Fibroblast of lung (primary cell): ENCODE data around the gene RNF115. TPM values are rescaled to one million over a fixed set of nuclear protein-coding genes. Genes with fewer than 3 reads are reported as not detected.
"Not testable (repeated sequence)": the region's sequence is repeated elsewhere in the genome, so short reads cannot be mapped to it uniquely, and the experiment has no call there.

Experiments
- DNase-seq, 2 donors: peaks; one replicate each; pipeline versions ENCODE4 v3.0.0 to v3.0.0-alpha.2; 2010; ENCODE audit warnings: low read depth in 2 of 2
- H2AFZ ChIP-seq: 2 replicates; pipeline ENCODE4 v1.5.1; 2012; ENCODE audit warnings: low read length, control low read depth, inconsistent platforms
- H3K27ac ChIP-seq: 2 replicates; pipeline ENCODE4 v1.5.1; 2011; ENCODE audit warnings: low read length, control low read depth; ENCODE audit not compliant: insufficient read depth
- H3K27me3 ChIP-seq: 2 replicates; pipeline ENCODE4 v1.5.1; 2011; ENCODE audit warnings: mild to moderate bottlenecking, low read length; ENCODE audit not compliant: control insufficient read depth, insufficient read depth
- H3K36me3 ChIP-seq: 2 replicates; pipeline ENCODE4 v1.5.1; 2011; ENCODE audit warnings: low read length; ENCODE audit not compliant: control insufficient read depth, insufficient read depth
- H3K4me1 ChIP-seq: 2 replicates; pipeline ENCODE4 v1.5.1; 2011; ENCODE audit warnings: low read length; ENCODE audit not compliant: control insufficient read depth, insufficient read depth; ENCODE audit errors: extremely low read depth
- H3K4me2 ChIP-seq: 2 replicates; pipeline ENCODE4 v1.5.1; 2011; ENCODE audit warnings: low read length, control low read depth; ENCODE audit not compliant: insufficient read depth; ENCODE audit errors: extremely low read depth
- H3K4me3 ChIP-seq, 4 experiments: fragments of 200-600 bp in 1 of 4; sonication (generic) in 1 of 4; replicated peaks in 1 of 4; 2 replicates each; pipeline ENCODE4 v1.5.1; 2011 to 2016; ENCODE audit warnings: low read length in 4 of 4, low read depth in 3 of 4, mild to moderate bottlenecking in 3 of 4, control low read depth in 2 of 4, inconsistent platforms in 1 of 4, mixed read lengths in 1 of 4; ENCODE audit not compliant: insufficient read depth in 1 of 4; ENCODE audit errors: control extremely low read depth in 1 of 4
- H3K79me2 ChIP-seq: 2 replicates; pipeline ENCODE4 v1.5.1; 2012; ENCODE audit warnings: mild to moderate bottlenecking, low read length, inconsistent platforms; ENCODE audit not compliant: control insufficient read depth, insufficient read depth
- H3K9ac ChIP-seq: 2 replicates; pipeline ENCODE4 v1.5.1; 2011; ENCODE audit warnings: mild to moderate bottlenecking, low read length, control low read depth; ENCODE audit not compliant: insufficient read depth
- H3K9me3 ChIP-seq: 2 replicates; pipeline ENCODE4 v1.5.1; 2012; ENCODE audit warnings: low read depth, low read length; ENCODE audit not compliant: control insufficient read depth, insufficient read depth
- H4K20me1 ChIP-seq: 2 replicates; pipeline ENCODE4 v1.5.1; 2011; ENCODE audit warnings: low read length; ENCODE audit not compliant: control insufficient read depth, insufficient read depth; ENCODE audit errors: extremely low read depth
- EZH2 ChIP-seq: IDR thresholded peaks from 2 replicates; pipeline ENCODE4 v1.5.1; 2012; ENCODE audit warnings: low read length, control low read depth, mild to moderate bottlenecking; ENCODE audit errors: missing control alignments
- polyA plus RNA-seq, 2 donors: library from polyadenylated mRNA; depleted of rRNA in 1 of 2; stranded (reverse) in 1 of 2; unstranded in 1 of 2; fragments of >200 nt; gene quantifications; 2 replicates each; pipeline ENCODE4 v1.2.1, GENCODE V29; 2011 to 2012; ENCODE audit warnings: missing spikeins in 1 of 2
- total RNA-seq: library from RNA; depleted of rRNA; stranded (reverse); fragments of >200 nt; gene quantifications from 2 replicates; pipeline ENCODE4 v1.2.1, GENCODE V29; 2014
- TF ChIP-seq, protein P1 (sequence below), 2 donors: IDR thresholded peaks in 1 of 2; conservative IDR thresholded peaks in 1 of 2; 1 replicate in 1 of 2; 2 replicates in 1 of 2; pipeline ENCODE4 v1.5.1; 2011 to 2012; ENCODE audit warnings: low read length in 2 of 2, control low read depth in 1 of 2, inconsistent platforms in 1 of 2, low read depth in 1 of 2, mild to moderate bottlenecking in 1 of 2

Gene RNF115
- total and polyA plus RNA-seq, 2 donors (not counting 1 experiment from before 2014, with no cell fraction given) = 16.2 to 19.8 TPM

DNA sequence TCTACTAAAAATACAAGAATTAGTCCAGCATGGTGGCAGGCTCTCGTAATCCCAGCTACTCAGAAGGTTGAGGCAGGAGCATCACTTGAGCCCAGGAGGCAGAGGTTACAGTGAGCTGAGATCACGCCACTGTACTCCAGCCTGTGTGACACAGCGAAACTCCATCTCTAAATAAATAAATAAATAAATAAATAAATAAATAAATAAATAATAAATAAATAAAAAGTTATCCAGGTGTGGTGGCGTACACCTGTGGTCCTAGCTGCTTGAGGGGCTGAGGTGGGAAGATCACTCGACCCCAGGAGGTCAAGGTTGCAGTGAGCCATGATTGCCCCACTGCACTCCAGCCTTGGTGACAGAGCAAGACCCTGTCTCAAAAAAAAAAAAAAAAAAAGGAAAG is 105.4 kb downstream of the RNF115 start:
- H3K9ac ChIP-seq, H3K36me3 ChIP-seq, H3K9me3 ChIP-seq, H3K79me2 ChIP-seq, H4K20me1 ChIP-seq, DNase-seq, H3K4me2 ChIP-seq, H3K4me3 ChIP-seq, H3K27me3 ChIP-seq, H3K27ac ChIP-seq, H2AFZ ChIP-seq: not testable (repeated sequence)
- H3K4me1 ChIP-seq = peaks cover 11% of the 10 kb centered on the region

DNA sequence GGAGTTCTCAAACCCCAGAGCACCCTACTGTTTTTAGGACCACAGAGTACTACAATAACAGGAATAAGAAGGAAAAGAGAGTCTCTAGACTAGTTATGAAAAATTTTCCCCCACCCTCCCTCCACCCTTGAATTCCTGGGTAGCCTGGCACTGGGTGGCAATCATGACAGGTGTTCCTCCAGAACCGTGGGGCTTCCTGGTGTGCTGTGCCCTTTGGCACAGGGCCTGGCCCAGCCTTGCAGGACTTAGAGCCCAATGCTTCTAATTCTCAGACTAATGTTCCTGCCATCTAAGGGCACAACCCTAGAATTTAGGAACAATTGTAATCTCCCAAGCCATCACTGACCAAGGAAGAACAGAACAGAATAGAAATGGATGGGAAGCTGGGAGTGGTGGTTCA is 106.1 kb downstream of the RNF115 start:
- H3K4me2 ChIP-seq = no peak overlapping the region
- H3K79me2 ChIP-seq = no peaks in the 10 kb centered on the region
- TF ChIP-seq, protein P1, sequence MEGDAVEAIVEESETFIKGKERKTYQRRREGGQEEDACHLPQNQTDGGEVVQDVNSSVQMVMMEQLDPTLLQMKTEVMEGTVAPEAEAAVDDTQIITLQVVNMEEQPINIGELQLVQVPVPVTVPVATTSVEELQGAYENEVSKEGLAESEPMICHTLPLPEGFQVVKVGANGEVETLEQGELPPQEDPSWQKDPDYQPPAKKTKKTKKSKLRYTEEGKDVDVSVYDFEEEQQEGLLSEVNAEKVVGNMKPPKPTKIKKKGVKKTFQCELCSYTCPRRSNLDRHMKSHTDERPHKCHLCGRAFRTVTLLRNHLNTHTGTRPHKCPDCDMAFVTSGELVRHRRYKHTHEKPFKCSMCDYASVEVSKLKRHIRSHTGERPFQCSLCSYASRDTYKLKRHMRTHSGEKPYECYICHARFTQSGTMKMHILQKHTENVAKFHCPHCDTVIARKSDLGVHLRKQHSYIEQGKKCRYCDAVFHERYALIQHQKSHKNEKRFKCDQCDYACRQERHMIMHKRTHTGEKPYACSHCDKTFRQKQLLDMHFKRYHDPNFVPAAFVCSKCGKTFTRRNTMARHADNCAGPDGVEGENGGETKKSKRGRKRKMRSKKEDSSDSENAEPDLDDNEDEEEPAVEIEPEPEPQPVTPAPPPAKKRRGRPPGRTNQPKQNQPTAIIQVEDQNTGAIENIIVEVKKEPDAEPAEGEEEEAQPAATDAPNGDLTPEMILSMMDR (conservative IDR thresholded peaks at IDR 0.05 in 1 of 2, IDR thresholded peaks at IDR 0.05 in 1 of 2; ENCODE audit: low read depth in 1 of 2, low read length in 2 of 2) = no peak
- no peak for TF ChIP-seq EZH2
- no peak overlapping the region for H3K9ac ChIP-seq
- no peaks in the 10 kb centered on the region for H3K27me3 ChIP-seq
- H3K4me3 ChIP-seq = no peak overlapping the region
- H4K20me1 ChIP-seq = no peaks in the 10 kb centered on the region
- peaks cover 11% of the 10 kb centered on the region for H3K4me1 ChIP-seq
- H3K27ac ChIP-seq = no peak overlapping the region
- H3K36me3 ChIP-seq = no peaks in the 10 kb centered on the region
- no peaks in the 10 kb centered on the region for H3K9me3 ChIP-seq
- no peak for DNase-seq
- H2AFZ ChIP-seq = no peak overlapping the region

DNA sequence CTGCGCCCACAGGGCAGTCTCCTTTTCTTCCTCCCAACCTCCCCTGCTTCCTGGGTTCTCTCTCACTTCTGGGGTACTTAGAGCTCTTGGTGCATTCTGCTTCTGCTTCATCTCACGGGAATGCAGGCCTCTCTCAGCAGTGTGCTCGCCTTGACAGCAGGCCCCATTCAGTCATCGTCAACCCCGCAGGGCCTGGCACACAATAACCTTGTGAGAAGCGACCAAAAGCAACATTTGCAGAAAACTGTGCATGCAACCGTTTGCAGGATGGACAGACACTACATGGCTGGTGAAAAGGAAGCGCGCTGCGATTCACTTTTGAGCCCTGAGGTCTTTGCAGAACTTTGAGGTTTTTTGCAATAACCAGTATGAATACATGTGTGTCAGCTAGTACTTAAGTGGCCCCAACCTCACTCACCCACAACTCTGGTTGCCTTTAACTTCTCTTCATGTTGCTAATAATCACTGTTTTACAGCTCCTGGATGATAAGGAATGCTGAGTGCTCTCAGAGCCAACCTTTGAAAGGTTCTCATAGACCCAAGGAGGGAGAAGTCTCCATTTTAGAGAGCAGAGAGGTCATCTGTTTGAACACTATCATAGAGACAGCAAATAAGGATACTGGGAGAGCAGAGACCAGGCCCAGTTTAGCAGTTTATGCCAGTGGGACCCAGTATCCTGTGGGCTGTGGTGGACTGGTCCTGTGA is 107.1 kb downstream of the RNF115 start:
- H4K20me1 ChIP-seq = no peaks in the 10 kb centered on the region
- DNase-seq = no peak
- no peak overlapping the region for H3K27ac ChIP-seq
- H3K9me3 ChIP-seq = no peaks in the 10 kb centered on the region
- H3K4me1 ChIP-seq = peaks cover 10% of the 10 kb centered on the region
- TF ChIP-seq EZH2 = no peak
- TF ChIP-seq, protein P1 (conservative IDR thresholded peaks at IDR 0.05 in 1 of 2, IDR thresholded peaks at IDR 0.05 in 1 of 2; ENCODE audit: low read depth in 1 of 2, low read length in 2 of 2) = no peak
- H3K4me2 ChIP-seq = no peak overlapping the region
- H3K27me3 ChIP-seq = no peaks in the 10 kb centered on the region
- H3K4me3 ChIP-seq = no peak overlapping the region
- H3K36me3 ChIP-seq = no peaks in the 10 kb centered on the region
- H3K79me2 ChIP-seq = no peaks in the 10 kb centered on the region
- H2AFZ ChIP-seq = no peak overlapping the region
- no peak overlapping the region for H3K9ac ChIP-seq
